HG03342 (cell line): ENCODE measurements around the gene LIPE.

Experiments
- ATAC-seq: cut with Tn5 transposase; IDR thresholded peaks from one replicate; pipeline ENCODE4 v1.9.1; 2021; ENCODE audit warnings: mild to moderate bottlenecking, moderate library complexity; ENCODE audit not compliant: unreplicated experiment

The LIPE gene

DNA sequence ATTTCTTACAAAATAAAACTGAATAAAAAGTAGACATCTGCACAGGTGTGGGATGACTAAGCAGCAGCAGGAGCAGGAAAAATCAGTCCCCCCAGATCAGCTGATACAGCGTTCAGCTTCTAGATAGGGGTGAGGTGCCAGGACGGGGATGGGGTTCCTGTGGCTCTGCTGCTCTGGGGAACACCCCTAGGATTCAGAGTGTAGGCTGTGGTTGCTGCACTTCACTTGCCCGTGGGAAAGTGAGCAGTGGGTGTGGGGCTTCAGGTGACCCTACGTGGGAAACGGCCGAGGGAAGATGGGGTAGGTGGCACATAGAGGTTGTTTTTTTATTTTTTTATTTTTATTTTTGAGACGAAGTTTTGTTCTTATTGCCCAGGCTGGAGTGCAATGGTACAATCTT, 18.8 kb upstream of the LIPE start:
- no peak for ATAC-seq

DNA sequence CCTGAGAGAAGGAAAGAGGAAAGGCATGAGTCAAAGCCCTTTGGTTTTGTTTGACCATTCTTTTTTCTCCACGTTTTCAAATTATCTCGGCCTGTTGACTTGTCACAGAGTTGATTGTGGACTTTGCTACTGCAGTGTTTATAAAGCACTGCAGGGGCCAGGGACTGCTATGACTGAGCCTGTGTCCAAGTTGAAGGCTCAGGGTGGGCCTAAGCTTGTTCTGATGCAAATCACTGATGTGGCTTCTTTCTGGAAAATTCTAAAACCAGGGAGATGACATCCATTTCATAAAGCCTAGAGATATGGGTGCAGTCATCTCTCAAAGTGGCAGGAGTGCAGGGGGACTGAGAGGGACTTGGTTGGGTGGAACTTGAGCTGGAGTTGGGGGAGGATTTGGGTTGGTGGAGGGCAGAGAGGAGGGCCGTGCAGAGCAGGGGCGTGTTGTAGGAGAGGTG, 16.8 kb upstream of the LIPE start:
- no peak for ATAC-seq

DNA sequence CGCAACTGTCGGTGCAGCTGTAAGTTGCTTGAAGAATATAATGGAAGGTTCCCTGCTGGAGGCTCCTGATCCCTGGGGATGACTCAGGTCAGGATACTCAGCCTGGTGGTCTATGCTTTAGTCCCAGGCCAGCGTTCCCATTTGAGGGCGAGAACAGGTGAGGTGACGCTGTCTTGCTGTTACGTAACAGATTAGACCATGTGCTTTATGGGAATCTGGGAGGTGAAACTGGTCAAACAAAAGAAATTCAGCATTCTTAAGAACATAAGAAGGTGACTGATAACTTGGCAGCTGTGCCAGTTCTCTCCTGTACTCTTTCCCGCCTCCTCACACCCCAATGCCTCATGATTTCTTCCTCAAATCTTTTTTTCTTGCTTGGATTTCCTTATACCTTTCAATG, 15.6 kb upstream of the LIPE start, which contains the start of gene CXCL17:
CXCL17 (minus strand) TSS at position 114 of the 400 bp plus-strand sequence. CDS start 114 bp downstream, outside the sequence.
- no peak for ATAC-seq

DNA sequence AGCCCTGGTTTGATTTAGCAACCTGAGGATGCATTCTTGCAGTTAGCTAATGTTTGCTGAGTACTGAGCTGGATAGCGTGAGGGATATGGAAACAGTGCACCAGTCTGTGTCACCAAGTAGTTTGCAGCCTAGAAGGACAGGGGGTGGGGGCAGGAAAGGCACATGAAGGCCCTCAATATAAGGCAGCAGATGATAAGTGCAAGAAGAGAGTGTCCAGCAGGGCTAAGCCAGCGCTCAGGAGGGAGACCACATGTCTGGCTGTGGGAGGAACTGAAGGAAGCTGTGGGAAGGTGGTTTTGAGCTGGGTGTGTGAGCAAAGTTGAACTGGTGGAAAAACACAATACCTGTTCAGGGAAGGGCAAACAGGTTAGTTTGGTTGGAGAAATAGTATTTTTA, 13.9 kb upstream of the LIPE start:
- ATAC-seq, result no peak

DNA sequence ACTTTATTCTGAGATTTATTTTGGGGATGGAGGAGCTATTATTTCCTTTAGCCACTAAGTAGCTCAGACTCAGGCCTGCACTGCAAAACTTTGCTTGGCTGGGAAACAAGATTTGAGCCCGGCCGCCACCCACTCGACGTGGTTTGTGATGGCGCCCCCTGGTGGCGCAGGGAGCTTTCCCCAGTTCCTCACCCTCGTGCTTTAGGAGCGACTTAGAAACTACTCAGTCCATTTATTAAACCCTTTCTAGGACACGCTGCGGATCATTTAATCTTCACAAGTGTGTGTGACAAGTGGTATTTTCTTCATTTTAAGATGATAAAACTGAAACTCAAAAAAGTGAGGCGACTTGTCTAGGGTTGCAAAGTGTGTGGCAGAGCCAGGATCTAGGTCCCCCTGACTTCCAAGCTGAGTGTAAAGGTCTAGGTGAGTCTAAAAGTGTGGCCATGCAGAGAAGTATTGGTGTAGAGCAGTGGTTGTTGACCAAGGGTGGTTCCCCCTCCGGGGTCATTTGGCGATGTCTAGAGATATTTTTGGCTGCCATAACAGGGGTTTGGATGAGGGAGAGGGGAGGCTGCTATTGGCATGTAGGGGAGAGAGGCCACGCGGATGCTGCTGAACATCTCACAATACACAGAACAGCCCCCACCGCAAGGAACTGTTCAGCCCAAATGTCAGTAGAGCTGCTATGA, 13.3 kb upstream of the LIPE start:
- ATAC-seq, result no peak

DNA sequence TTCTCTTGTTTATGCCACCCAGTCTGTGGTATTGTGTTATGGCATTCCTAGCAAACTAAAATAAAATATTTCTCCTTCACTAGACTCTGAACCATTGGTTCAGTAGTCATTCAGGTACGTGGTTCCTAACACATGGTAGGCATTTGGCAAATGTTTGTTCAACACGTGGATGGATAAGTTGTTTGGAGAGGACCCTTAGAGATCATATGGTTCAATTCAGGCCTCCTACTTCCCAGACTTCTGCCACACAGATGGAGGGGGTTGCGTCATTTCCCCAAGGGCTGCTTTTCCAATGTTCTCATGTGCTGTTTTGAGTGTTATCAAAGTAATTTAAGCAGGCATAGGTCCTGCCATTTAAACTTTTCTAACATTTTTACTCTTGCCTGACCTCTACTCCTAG, 8.8 kb upstream of the LIPE start:
- no peak for ATAC-seq

DNA sequence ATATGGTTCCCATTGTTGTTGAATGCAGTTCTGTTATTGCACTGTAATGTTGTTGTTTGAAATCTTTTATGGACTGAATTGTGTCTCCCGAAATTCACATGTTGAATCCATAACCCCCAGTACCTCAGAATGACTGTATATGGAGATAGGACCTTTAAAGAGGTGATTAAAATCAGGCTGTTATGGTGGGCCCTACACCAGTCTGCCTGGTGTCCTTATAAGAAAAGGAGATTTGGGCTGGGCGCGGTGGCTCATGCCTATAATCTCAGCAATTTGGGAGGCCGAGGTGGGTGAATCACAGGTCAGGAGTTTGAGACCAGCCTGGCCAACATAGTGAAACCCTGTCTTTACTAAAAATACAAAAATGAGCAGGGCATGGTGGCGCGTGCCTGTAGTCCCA, 8.1 kb upstream of the LIPE start:
- ATAC-seq, result no peak

DNA sequence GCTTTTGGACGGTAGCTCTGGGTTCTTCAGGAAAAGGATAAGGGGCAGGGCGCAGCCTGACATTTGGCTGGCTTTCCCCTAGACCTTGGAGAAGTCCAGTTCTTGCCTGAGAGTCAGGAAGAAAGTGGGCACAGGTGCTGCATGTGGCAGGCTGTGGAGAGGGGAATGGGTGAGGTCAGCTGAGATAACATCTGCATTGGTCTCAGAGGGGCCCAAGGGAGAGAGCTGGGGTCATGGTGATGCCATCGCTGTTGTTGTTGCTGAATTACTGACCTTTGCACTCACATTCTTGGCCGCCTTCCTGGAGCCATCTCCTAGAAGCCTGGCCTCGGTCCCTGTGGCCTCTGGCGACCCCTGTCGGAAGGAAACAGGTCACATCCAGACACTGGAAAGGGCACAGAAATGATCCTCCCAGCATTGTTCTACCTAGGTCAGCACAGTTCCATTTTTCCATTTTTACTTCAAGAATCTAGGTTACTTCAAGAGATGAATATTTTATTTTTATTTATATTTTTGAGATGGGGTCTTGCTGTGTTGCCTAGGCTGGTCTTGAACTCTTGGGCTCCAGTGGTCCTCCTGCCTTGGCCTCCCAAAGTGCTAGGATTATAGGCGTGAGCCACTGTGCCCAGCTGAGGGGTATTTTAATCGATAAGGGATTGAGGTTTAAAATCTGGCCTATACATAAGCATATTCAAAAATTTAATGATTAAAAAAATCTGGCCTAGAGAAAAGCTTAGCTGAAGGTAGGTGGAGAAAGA, 6.5 kb upstream of the LIPE start:
- ATAC-seq, result no peak

DNA sequence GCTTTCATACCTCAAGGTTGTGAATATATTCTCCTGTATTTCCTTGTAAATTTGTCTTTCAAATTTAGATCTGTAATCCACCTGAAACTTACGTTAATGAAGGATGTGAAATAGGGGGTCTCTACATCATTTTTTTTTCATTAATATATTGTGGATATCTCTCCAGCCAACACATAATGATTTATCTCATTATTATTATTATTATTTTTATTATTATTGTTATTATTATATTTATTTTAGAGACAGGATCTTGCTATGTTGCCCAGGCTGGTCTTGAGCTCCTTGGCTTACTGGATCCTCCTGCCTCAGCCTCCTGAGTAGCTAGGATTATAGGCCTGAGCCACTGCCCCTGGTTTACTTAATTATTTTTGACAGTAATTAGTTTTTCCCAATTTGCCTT, 4.3 kb upstream of the LIPE start:
- ATAC-seq, result no peak

DNA sequence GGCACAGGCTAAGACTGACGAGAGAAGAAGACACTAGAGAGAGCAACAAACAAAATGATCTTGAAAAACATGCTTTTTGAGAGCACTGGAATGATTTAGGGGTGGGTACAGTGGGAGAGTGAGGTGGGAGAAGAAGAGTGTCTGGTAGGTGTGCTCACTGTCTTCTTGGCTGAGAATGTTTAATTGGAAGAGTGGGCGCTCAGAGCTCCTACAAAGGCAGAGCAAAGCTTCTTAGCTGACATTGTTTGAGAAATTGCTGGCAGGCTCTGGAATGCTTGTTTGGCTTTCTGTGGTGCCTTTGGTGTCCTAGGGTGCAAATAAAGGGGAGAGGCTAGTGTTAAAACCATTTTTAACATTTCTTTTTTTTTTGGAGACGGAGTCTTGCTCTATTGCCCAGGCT, 1.5 kb upstream of the LIPE start:
- ATAC-seq, result no peak

DNA sequence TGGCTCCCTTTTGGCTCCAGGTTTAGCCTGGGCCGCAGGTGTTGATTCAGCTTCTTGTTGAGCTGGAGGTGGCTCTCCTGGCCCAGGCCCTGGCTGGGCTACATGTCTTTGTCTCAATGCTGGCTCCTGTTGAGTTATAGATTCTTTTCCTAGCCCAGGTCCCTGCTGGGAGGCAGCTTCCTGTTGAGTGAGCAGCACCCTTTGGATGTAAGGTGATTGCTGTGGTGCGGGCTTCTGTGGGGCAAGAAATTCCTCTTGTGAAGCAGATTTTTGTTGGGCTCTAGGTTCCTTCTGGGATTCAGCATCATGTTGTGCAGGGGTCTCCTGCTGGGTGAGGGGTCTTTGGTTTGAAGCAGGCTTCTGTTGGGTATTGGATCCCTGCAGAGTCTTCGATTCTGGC, 545 bp downstream of the LIPE start:
- ATAC-seq, result no peak

DNA sequence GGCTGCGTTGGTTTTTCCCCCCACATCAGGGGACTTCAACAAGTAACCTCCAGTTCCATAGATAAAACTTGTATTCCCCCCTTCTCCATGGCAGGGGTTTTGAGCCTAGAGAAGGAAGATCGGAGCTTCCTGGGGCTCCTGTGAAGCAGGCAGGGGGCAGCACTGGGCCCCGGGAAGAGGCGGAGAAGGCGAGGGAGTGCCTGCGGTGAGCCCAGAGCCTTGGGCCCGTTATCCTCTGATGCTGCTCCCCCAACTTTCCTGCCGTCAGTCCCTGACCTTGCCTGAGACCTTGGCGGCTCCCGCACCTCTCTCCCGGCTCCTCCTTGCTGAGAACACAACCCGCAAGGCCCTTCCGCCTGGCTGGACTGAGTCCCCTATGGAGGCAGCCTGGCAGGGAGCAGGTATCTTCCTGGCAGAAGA, 2.5 kb downstream of the LIPE start:
- no peak for ATAC-seq

DNA sequence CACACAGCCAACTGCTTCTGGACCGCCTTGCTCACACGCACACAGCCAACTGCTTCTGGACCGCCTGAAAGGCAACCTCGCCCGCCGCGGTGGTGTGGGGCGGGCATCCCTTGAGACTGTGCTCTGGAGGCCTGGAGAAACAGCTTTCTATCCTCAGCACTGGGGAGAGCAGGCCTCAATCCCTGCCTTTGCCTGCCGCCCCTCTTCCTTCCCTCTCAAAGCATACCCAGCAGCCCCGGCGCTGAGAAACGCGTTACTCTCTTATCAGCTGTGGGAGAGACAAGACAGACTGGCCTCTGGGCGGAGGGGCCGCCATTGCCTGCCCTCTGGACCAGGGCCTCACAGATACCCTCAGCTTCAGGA, 2.9 kb downstream of the LIPE start:
- ATAC-seq, result no peak

DNA sequence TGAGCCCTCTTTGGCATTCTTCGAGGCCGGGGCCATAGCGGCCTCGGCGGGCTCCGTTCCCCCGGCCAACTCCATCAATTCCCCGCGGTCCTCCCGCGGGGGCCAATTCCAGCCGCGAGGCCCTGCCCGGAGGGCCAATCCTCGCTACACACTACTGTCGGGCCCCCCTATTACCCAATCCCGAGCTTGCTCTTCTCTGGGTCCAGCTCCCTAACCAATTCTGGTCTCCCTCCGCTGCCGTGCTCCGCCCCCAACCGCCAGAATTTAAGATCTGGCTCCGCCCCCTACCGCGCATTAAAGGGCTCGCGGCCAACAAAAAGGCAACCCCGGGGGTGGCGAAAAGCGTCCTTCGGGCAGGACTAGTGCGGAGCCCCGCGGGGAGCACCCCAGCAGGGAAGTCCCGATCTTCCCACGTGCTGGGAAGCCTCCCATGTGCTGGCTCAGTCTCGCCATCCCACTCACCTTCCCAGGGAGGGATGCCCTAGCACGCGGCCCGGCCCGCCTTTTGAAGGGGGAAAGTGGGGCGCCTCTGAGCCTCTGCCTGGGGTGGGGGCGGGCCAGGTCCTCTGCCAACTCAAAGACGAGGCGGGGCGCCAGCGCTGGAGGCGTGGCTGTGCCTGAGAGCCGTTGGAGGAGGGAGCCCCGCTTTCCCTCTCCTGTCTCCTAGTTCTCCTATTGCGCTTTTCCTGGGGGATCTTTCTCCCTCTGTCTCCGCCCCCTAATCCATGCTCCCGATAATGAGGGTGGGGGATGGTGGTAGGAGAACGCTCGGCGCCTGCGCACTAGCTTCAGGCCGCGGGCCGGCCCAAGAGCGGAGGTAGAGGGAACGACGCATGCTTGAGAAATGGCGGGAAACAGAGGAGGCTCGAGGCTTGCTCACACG, 3.5 kb downstream of the LIPE start:
- peak; percentile 82 for ATAC-seq

DNA sequence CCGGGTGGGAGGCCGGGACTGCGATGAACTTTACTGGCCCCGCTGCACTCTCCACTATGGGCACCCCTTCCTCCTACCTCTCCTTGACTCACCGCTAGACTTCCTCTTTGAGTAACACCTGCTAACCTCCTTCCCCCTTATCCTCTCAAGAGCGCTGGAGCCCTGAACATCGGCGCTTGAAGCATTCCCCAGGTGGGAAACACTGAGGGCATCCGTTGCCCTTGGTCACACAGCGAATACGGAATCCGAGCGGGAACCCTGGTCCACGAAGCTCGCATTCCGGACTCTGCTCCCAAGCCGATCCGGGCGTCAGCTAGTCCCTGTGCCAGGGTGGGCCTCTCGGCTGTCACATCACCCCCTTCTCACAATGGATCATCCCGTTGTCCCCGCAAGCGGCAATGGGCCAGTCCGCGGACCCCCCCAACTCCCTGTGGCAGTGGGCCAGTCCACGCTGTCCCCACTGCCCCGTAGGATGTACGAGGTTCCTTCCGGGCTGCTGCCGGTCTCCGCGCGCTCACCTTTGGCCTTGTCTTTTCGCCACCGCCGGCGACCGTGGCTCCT, 4.2 kb downstream of the LIPE start:
- ATAC-seq, result peak; percentile 36

DNA sequence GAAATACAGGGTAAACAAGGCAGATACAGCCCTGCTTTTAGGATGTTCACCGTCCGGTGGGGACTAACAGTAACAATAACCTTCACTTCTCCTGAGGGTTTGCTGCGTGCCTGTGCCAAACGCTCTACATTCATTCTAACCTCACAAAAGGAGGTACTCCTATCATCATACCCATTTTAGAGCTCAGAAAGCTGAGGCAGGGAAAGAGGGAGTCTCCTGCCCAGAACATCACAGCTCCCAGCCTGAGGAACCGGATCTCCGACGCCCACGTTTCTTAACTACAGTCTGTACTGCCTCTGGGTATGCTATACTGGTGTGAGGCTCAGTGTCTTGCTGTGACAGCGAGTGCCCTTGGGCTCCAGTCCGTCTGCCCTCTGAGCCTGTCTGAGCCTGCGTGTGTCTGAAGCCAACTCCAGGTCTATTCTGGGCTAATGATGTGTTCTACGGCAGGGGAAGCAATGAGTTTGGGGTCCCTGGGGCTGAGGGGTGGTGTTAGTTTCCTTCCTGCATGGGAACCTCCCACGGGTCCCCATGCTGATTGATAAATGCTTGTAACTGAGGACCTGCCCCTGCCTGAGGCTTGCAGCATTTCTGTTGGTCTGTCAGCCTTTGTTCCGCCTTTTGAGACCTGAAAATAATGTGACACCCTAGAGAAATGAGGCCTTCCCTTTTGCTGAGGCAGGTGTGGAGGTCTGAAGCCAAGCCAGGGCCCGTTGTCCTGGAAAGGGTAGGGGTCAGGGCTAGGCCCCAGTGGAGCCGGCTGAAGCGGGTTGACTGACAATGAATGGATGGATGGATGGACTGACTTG, 4.9 kb downstream of the LIPE start:
- ATAC-seq, result peak; percentile 7

DNA sequence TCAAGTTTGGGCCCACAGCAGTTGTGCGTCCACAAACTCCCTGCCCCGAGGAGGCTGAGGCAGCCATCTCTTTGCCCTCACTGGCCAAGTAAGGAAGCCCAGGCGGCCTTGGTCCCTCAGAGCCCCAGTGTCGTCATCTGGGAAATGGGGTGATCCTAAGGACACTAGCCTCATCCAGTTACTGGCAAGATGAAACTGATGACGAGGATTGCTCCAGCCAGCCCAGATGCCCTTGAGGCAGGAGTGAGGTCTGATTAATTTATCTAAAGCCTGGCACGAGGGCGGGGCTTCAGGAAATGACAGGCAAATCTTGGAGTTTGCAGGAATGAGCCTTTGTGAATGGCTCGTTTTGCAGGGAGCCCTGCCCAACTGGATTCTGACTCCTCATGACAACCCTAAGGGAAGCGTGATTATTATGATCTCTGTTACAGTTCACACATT, 5.6 kb downstream of the LIPE start:
- no peak for ATAC-seq

DNA sequence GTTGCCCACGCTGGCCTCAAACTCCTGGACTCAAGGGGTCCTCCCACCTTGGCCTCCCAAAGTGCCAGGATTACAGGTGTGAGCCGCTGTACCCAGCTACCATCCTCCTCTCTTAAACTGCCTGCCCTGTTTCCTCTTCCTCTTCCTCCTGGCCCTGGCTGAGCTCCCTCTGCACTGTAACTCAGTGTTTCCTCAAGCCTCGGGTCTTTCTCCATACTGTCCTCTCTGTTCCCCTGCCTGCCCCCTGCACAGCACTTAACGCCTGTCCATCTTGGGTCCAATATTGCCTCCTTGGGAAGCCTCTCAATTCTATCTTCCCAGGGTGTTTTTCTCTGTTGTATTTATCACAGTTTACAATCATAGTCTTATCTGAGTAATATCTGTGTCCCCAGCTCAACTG, 6.1 kb downstream of the LIPE start:
- ATAC-seq, result no peak

DNA sequence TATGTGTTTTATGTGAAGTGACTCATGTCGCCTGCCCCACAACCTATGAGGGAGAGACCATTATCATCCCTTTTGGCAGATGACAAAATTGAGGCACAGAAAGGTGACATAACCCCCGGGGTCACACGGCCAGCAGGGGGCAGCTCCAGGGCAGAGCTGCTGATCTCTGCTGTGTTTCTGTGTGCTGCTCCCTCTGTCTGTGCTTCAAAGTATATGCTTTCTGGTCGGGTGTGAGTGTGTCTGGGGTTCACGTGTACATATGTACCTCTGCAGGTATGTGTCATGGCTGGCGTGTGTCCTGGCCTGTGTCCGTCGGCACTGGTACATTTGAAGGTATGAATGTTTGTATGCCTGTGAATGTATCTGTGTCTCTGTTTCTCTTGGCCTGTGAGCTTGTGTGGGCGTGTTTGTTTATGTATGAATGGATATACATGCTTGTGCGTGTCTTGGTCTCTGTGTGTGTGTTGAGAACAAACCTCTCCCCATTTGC, 7.1 kb downstream of the LIPE start:
- ATAC-seq, result no peak

DNA sequence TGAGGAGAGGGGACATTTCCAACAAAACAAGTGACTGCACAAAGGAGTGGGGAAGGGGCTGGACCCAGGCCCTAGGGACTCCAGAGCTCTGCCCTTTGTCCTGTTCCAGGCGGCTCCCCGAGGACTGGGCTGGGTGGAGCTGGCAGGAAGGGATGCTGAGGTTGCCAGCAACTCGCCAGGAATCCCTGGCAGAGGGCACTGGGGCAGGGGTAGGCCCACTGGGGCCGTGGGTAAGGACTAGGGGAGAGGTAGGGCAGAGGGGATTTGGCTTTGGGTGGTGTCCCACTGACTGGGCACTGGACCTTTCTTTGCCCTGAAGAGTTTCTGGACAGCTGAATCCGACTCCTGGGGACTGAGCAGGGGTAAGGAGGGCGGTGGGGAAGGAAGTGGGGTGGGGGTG, 7.9 kb downstream of the LIPE start:
- no peak for ATAC-seq
